Thoracic aorta (tissue), 2 donors: ENCODE data around the gene DDO. TPM values are rescaled to one million over a fixed set of nuclear protein-coding genes. Genes with fewer than 3 reads are reported as not detected.
A peak's percentile ranks its signal among the peaks of the same experiment; 100 is the strongest.

ENCODE experiments used
- ATAC-seq: fragments of 150-250 bp; one replicate; pipeline ENCODE4 v1.8.0; 2017; ENCODE audit warnings: low read depth; ENCODE audit not compliant: insufficient number of reproducible peaks, low FRiP score
- DNase-seq: peaks from one replicate; pipeline ENCODE4 v3.0.0-alpha.2; 2020; ENCODE audit warnings: low spot score
- H3K27ac ChIP-seq, 2 donors: fragments of 200-600 bp; sonication (generic); 1 replicate in 1 of 2; 2 replicates in 1 of 2; pipeline ENCODE4 v1.5.1; 2016; ENCODE audit warnings: mild to moderate bottlenecking in 2 of 2, moderate library complexity in 2 of 2
- H3K27me3 ChIP-seq: fragments of 200-600 bp; sonication (generic); replicated peaks from 2 replicates; pipeline ENCODE4 v1.6.0; 2016; ENCODE audit warnings: mild to moderate bottlenecking; ENCODE audit not compliant: insufficient read depth
- H3K36me3 ChIP-seq: fragments of 200-600 bp; sonication (generic); one replicate; pipeline ENCODE4 v1.5.1; 2016
- H3K4me1 ChIP-seq, 2 donors: fragments of 200-600 bp; sonication (generic); 1 replicate in 1 of 2; 2 replicates in 1 of 2; pipeline versions ENCODE4 v1.5.1 to v1.6.0; 2016; ENCODE audit warnings: low read depth in 2 of 2, mild to moderate bottlenecking in 1 of 2; ENCODE audit not compliant: control insufficient read depth in 1 of 2
- H3K4me3 ChIP-seq: fragments of 200-600 bp; sonication (generic); 2 replicates; pipeline ENCODE4 v1.5.1; 2016; ENCODE audit warnings: mild to moderate bottlenecking
- H3K9me3 ChIP-seq: fragments of 200-600 bp; sonication (generic); 2 replicates; pipeline ENCODE4 v1.5.1; 2016
- CTCF ChIP-seq: fragments of 200-600 bp; sonication (generic); IDR thresholded peaks from one replicate; pipeline ENCODE4 v1.5.1; 2019; ENCODE audit warnings: antibody characterized with exemption
- total RNA-seq, 2 donors: library from RNA; depleted of rRNA; stranded (reverse); fragments of >200 nt; gene quantifications; one replicate each; pipeline versions ENCODE4 v1.1.0 to v1.2.3, GENCODE V29; 2016

The DDO gene
- total RNA-seq, 2 donors from 2014 or later: 0.68 to 1.6 TPM

GRCh38 chr6:110409794-110410193 is 5.6 kb downstream of the DDO start:
- peaks cover 0 to 6% of the 10 kb centered on the region in 2 donors for H3K4me1 ChIP-seq
- TF ChIP-seq CTCF: no peak
- ATAC-seq (no peak), DNase-seq (no peak)
- no peaks in the 10 kb centered on the region for H3K27me3 ChIP-seq
- H3K4me3 ChIP-seq: no peak overlapping the region
- no peak overlapping the region for H3K27ac ChIP-seq
- peaks cover 5% of the 10 kb centered on the region for H3K36me3 ChIP-seq
- H3K9me3 ChIP-seq: no peaks in the 10 kb centered on the region

GRCh38 chr6:110408901-110409300 is 6.5 kb downstream of the DDO start:
- TF ChIP-seq CTCF: no peak
- Histone ChIP-seq H3K27me3 (no peaks in the 10 kb centered on the region), H3K27ac (no peak overlapping the region), H3K9me3 (no peaks in the 10 kb centered on the region), H3K4me3 (no peak overlapping the region), H3K4me1 (no peaks in the 10 kb centered on the region), H3K36me3 (peaks cover 5% of the 10 kb centered on the region)
- no peak for DNase-seq
- no peak for ATAC-seq

- no peaks in the 10 kb centered on the region for H3K9me3 ChIP-seq
- no peak for ATAC-seq
- no peak overlapping the region for H3K27ac ChIP-seq
- no peak for DNase-seq
- H3K4me3 ChIP-seq: no peak overlapping the region
- no peaks in the 10 kb centered on the region for H3K27me3 ChIP-seq
- H3K4me1 ChIP-seq: no peaks in the 10 kb centered on the region
- TF ChIP-seq CTCF: no peak
- H3K36me3 ChIP-seq: peaks cover 5% of the 10 kb centered on the region
Observed at GRCh38 chr6:110404607-110405006, 10.8 kb downstream of the DDO start.

- Histone ChIP-seq H3K36me3 (peaks cover under 1% of the 10 kb centered on the region), H3K27me3 (no peaks in the 10 kb centered on the region), H3K4me3 (no peak overlapping the region), H3K4me1 (no peaks in the 10 kb centered on the region), H3K27ac (no peak overlapping the region), H3K9me3 (no peaks in the 10 kb centered on the region)
- ATAC-seq (no peak), DNase-seq (no peak)
- no peak for TF ChIP-seq CTCF
Observed at GRCh38 chr6:110401585-110402176, 13.7 kb downstream of the DDO start.

GRCh38 chr6:110400208-110400607 is 15.2 kb downstream of the DDO start:
- H3K27ac ChIP-seq: peak overlapping the region in 1 of 2 donors; percentile 49
- H3K4me3 ChIP-seq: peak overlapping the region; percentile 83
- H3K27me3 ChIP-seq: no peaks in the 10 kb centered on the region
- ATAC-seq (no peak), DNase-seq (no peak)
- TF ChIP-seq CTCF: no peak
- H3K36me3 ChIP-seq: no peaks in the 10 kb centered on the region
- no peaks in the 10 kb centered on the region for H3K9me3 ChIP-seq
- no peaks in the 10 kb centered on the region for H3K4me1 ChIP-seq
